GM19328 (cell line): Measurements from ENCODE around the gene SH2D3C.
A peak's percentile ranks its signal among the peaks of the same experiment; 100 is the strongest.

Experiments used
- ATAC-seq: cut with Tn5 transposase; IDR thresholded peaks from one replicate; pipeline ENCODE4 v1.9.1; 2021; ENCODE audit warnings: mild to moderate bottlenecking, moderate library complexity; ENCODE audit not compliant: unreplicated experiment

SH2D3C gene

DNA sequence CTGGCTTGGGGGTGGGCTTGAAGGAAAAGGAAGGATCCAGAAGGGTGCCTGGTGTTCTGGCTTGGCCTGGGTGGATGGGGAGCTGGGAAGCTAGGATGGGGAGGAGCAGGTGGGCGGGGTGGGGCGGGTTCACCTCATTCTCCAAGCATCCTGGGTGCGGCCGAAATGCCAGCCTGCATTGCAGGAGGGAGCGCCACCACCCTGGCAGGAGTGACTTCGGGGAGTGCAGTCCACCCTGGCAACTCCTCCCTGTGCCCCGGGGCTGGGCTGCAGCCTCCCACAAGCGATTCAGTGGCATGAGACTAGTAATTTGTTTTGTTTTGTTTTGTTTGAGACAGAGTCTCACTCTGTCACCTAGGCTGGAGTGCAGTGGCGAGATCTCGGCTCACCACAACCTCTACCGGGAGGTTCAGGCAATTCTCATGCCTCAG, 57.1 kb downstream of the SH2D3C start:
- no peak for ATAC-seq

DNA sequence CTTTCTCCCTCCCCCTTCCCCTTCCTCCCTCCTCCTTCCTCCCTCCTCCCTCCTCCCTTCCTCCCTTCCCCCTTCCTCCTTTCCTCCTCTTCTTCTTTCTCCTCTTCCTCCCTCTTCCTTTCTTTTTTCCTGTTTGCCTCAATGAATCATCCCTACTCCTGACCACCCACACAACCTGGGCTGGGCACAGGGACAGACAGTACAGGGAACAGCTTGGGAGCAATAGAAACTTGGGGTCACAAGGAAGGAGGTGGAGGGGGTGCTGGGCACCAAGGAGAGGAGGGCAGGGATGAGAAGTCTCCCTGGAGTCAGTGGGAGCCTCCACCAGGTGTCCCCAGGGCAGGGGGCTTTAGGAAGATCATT, 57.6 kb downstream of the SH2D3C start:
- no peak for ATAC-seq

DNA sequence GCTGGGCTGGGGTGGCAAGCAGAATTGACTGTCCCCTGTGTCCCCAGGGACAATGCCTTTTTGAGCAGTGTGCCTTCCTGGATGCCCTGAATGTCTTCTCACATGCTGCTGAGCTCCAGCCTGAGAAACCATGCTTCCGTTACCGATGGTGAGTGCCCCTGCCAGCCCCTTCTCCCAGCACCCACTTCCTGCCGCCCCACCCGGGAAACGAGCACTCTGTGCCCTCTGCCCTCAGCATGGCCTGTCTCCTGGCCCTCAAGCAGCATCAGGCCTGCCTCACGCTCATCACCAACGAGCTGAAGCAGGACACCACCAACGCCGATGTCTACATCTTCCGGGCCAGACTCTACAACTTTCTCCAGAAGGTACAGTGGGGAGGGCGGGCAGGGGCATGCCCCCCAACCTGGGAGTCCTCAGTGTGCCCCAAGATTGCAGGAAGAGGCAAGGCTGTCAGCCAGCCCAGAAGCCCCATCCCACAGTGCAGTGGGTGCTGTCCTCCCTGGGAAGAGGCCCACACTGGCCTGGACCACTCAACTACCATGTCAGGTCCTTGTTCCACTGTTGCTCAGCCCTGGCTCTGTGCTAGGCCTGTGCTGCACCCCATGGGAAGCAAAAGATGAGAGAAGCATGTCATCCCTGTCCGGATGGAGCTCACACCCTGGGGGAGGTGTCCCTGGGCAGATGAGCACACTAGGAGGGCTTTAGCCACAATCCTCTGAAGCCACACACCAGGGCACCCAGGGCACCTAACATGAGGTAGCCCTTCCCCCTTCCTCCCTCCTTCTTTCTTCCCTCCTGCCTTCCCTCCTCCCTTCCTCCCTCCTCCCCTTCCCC, 58.2 kb downstream of the SH2D3C start:
- ATAC-seq: no peak

DNA sequence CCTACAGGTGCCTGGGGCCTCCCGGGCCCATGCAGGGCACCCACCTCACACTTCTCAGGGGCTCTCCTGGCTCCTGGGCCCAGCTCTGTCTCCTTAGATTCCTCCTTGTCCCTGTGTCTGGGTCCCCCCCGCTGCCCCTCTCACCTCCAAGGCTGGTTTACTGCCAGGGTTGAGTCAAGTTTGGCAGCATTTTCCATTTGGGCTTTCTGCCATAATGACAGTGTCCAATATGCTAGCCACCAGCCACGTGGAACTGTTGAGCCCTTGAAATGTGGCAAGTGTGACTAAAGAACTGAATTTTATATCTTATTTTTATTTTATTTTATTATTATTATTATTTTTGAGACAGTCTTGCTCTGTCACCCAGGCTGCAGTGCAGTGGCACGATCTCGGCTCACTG, 60.7 kb downstream of the SH2D3C start:
- ATAC-seq: no peak

DNA sequence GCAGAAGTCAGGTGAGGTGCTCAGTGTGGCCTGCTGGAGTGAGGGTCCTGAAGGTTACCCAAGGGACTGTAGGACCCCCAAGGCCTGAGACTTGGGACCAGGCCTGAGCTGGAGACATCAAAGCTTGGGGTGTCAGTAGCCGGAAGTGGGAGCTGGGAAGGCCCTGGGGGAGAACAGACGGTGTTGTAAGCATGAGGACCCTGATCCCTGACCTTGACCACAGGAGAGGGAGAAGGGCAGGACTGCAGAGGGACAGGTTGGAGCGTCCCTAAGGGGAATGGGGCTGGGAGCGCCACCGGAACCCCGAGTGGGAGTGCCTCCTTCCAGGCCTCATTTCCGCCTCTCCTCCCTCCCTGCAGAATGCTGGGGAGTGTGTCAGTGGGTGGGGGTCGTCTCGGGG, 62.1 kb downstream of the SH2D3C start:
- ATAC-seq: no peak

DNA sequence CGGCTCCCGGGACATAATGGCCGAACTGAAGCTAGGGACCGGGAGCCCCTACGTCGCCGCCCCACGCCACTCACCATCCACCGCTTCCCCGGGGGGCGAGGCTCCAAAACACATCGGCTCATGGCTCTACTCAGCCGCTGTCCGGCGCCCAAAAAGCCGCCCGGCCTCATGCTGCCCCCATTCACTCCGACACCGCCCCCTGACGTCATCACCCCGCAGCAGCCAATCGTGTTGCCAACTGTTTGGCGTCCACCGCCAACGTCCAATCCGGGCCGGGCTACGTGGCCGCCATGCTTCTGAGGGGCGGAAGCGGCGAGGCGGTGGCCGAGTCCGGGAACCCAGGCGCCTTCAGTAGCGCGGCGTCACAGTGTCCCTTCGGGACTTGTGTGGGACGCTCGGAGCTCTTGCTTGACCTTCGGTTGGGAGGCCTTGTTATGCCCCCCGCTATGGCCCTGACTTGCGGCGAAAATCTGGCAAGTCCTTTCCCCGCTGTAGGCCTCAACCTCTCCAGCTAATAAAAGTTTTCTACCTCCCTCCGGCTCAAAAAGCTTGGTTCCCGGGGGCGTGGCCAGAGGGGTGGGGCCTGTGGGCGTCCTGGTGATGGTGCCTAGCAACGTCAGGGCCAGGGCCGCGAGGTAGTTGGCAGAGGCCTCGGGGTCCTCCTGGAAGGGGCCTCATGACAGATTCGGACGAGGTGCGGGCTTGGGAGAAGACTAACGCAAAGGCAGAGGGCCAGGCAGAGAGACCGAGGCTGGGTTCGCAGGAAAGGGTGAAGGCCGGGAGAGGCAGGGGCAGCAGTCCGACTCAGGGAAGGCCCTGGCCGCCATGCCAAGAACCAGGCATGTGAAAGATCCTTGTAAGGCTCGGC, 62.8 kb downstream of the SH2D3C start, which contains the start of the genes PTRH1 and TTC16:
TSS of gene PTRH1 (minus strand) at position 194 of the 868 bp plus-strand sequence. CDS start at position 170, 24 bp downstream.
TSS of gene TTC16 (plus strand) at position 610 of the 868 bp plus-strand sequence. CDS start at position 677, 67 bp downstream.
- peak; percentile 94 for ATAC-seq

DNA sequence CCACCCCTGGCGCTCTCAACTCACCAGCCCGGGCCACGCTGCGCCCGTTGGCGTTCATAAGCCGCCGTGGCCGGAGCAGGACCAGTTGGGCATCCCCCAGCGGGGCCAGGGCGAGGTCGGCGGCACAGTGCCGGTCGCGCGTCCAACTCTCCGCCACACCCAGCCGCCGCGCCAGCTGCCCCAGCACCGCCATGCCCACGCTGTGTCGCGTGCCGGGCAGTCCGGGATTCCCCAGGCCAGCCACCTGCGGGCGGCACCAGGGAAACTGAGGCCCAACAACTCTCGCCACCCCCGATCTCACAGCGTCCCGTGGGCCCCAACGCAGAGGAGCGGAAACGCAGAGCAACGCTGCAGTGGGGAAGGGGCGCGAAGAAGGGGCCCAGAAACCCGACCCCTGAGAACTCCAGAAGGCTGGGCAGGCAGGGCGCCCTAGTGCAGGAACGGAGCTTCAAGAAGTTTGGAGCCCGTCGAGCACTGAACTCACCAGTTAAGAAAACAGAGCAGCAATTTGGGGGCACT, 63.5 kb downstream of the SH2D3C start:
- ATAC-seq: no peak

DNA sequence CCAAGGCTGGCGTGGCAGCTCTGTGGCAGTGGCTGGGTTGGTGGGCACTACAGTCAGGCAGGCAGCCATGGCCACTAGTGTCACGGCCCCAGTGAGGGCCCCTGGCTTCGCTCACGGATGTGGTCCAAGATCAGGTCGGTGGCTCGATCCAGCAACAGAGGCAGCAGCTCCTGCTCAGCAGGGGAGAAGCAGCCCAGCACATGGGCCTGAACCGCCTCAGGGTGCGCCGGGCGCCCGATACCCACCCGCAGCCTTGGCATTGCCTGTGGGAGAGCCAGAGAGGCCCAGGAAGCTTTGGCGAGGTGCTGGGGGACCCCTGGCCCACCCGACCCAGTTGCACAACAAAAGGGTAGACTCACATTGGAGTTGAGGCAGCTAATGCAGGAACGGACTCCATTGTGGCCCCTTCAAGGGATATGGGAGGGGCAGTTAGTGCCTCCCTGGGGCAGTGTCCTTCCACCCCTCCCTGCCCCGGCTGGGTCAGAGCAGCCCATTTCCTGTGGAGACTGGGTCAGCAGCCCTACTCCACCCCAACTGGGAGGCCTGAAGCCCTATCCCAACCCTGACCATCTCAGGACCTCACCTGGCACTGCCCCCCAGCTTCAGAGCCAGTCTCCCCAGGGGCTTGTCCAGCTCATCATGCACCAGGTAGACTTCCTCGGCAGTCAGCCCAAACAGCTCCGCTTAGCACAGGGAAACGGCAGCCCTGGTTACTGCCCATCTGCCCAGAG, 64.3 kb downstream of the SH2D3C start:
- no peak for ATAC-seq

DNA sequence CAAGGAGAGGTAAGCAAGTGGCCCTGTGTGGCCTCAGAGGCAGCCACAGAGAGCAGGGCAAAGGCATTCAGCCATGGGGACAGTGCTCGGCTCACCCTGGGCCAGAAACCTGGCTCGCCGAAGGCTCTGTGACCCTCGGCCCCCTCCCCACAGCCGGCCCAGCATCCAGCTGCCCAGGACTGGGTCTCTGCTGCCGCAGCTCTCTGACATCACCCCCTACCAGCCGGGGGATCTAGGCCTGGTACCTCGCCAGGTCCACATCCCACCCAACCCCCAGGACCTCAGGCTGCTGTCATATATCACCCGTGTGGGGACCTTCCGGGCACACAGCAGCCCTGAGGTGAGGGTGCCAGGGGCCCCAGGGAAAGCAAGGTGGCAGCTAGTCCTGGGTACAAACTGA, 65.6 kb downstream of the SH2D3C start:
- no peak for ATAC-seq

DNA sequence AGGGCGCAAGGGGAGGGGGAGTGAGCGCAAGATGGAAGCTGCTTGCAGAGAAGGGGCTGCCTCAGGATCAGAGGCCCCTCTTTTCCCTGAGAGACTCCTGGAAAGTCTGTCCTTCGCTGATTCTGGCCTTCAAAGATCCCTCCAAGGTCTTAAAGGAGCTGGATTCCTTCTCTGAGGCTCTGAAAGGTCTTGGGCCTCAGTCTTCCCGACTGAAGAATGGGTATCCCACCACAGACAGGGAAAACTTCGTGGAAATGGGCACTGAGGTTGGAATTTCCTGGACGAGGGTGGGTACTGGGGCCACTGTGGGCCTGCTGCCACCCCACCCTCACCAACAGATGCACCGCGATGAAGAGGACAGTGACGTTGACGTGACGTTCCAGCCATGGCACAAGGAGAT, 66.1 kb downstream of the SH2D3C start:
- no peak for ATAC-seq

DNA sequence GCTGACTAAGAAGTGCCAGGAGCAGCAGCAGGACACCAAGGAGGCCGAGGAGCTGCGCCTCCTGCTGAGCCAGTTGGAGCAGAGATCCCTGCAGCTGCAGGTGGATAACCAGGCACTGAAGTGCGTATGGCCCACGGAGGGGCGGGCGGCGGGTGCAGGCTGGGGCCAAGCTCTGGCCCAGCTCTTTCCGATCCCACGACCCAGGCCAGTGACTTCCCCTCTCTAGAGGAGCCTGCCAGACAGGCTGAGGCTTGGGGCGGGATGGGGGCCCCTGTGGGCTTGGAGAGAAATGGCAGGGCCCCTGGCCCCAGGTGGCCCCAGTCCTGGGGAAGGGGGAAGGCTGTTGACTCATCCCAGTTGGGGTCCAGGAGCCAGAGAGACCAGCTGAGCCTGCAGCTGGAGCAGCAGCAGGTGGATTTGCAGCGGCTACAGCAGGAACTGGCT, 66.6 kb downstream of the SH2D3C start:
- ATAC-seq: no peak

DNA sequence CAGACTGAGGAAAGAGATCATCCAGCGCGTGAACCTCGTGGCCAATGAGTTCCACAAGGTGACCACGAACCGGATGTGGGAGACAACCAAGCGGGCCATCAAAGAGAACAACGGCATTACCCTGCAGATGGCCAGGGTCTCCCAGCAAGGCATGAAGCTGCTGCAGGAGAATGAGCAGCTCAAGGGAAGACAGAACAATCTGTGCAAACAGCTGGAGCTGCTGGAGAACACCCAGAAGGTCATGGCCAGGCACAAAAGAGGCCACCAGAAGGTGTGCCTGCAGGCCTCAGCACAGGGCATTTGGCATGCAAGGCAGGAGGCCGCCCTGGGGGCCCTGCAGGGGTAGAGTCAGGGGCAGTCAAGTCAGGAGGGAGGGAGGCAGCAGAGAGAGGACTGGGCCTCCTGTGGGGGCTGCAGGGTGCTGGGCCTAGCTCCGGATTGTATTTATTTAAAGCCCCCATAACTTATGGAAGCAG, 67.2 kb downstream of the SH2D3C start:
- ATAC-seq: no peak

DNA sequence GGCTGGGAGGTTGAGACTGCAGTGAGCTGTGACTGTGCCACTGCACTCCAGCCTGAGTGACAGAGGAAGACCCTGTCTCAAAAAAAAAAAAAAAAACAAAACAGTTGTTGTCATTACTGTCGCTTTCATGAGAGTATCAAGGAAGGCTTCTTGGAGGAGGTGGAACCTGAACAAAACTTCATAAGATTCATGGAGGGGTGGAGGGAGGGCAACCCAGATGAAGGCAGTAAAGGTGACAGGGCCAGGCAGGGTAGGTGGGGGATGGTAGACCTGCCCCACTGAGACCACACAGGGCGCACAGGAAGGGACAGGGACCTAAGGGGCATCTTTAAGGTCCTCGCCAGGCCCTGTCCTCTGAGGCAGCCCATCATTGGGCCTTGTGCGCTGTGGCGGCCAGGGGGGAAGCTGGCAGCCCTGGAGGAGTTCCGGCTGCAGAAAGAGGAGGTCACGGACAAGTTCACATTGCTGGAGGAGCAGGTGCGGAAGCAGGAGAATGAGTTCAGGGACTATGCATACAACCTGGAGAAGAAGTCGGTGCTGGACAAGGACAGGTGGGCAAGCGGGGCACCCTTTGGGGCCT, 68.2 kb downstream of the SH2D3C start:
- ATAC-seq: no peak

DNA sequence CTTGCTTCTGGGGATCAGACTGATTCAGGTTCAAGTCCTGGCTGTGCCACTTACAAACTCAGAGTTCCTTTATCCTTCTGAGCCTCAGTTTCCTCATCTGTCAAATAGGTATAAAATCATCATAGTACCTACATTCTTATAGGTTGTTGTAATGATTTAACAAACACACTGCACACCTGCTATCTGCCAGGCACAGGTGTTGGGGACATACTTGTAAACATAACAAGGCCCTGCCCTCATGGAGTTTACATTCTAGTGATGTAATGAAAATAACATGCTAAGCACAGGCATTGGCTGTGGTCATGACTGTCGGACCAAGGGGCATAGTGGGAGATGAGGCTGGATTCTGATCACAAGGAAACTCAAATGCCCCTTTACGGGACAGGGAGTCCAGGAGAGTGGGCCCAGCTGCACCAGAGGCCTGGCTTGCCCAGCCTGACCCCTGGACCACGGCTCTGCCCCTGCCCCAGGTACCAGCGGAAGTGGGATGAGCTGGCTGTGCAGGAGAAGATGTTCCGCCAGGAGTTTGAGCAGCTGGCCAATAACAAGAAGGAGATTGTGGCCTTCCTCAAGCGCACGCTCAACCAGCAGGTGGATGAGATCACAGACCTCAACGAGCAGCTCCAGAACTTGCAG, 69.4 kb downstream of the SH2D3C start:
- no peak for ATAC-seq

DNA sequence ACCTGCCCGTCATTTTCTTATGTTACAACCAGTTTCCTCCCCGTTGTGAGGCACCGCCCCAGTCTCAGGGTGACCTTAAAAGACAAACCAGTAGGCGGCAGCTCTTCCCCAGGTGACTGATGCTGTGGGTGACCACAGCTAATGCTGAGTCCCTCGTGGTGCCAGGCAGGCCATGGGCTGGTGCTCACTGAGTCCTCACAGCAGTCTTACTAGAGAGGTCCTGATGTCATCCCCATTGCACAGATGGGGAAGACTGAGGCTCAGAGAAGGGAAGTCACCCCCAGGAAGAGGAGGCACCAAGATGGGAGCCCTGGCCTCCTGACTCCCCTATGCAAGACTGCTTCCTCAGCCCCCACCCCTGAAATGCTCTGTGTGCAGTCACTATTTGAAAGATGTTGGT, 70.7 kb downstream of the SH2D3C start:
- ATAC-seq: no peak

DNA sequence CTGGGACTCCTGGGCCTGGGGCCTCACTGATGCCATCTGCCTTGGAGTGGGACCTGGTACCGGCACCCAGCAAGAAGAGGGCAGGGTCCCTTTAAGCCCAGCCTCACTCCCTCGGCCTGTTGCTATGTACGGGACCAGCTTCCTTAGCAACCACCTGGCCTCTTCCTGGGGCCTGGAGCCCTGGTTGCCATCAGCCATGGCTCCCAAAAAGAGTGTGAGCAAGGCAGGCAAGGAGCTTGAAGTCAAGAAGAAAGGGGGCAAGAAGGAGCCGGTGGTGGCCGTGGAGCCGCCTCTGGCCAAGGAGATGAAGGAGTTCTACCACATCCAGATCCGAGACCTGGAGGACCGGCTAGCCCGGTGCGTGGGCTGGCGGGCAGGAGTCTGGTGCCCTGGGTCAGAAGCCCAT, 71.6 kb downstream of the SH2D3C start, which contains the start of gene CFAP157:
TSS of gene CFAP157 (plus strand) at position 153 of the 406 bp plus-strand sequence. CDS start at position 197, 44 bp downstream.
- ATAC-seq: no peak

DNA sequence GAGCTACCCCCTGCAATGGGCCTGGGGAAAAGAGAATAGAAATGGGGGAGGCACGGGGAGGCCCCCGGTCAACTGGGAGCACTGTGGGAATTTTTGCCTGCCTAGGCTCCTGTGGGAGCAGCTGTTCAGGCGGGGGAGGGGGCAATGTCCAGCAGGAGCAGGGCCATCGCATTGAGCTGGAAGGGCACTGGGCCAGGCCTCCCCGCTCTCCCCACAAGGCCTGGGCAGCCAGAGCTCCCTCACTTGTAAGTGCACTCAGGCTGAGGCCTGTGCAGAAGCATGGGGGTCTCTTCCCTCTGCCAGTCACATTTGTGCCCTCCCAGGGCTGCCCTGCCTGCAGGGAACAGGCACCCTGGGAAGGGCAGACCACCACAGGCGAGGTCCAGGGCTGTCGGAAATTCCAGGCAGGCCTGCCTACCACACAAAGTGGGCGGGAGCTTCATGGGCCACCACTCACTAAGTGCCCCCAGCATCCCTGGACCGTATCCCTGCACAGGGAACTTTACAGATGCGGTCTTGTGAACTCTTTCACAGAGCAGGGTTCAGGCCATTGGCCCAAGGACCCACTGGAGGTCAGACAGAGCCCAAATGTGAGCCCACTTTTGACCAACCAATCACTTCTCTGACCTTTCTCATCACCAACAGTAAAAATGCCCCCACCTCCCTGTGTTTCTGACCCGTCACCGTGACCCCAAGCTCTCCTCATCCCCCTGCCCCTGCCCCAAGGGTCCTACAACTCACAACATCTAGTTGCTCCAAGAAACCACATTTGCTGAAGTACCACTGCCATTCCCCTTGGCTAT, 72.7 kb downstream of the SH2D3C start:
- ATAC-seq: no peak

DNA sequence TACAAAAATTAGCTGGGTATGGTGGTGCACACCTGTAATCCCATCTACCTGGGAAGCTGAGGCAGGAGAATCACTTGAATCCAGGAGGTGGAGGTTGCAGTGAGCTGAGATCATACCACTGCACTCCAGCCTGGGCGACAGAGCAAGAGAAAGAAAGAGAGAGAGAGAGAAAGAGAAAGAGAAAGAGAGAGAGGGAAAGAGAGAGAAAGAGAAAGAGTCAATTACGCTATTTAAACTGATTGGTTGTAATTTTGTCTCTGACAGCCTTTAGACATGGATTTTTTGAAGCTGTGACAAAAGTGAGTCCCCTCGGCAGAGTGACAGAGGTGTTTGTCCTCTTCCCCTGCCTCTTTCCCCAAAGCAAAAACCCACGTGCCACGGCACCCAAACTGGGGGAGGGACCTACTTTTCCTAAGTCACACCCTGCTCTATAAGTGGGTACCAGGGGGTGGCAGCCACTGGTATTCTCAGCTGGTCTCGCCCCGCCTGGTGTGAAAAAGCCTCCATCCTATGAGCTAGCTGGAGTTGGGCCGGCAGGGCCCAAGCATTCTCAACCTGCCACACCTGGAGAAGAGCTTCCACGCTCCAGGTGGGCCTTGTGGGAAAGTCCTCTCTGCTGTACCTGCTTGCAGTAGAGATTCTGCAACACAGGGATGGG, 75.0 kb downstream of the SH2D3C start:
- ATAC-seq: no peak
